ENCODE measurements around the gene NCAPH2. TPM values are rescaled to one million over a fixed set of nuclear protein-coding genes. Genes with fewer than 3 reads are reported as not detected.

The NCAPH2 gene
- total RNA-seq = 10 to 100 TPM; 19.2 to 24.2 (median 21.7) TPM
- polyA plus RNA-seq = 10 to 100 TPM; 21.8 to 26.3 (median 23.7) TPM
- long read RNA-seq, donor 1, transcript NCAPH2-205 (20 exons, 2,037 nt) = major isoform, 22 of 32 reads
- long read RNA-seq, donor 1, partial matches to known transcripts = 5 of 32 reads
- long read RNA-seq, donor 1, other reads (novel, unspliced or antisense) = 1 of 32 reads
- long read RNA-seq, donor 2, transcript NCAPH2-205 (20 exons, 2,037 nt) = major isoform, 26 of 50 reads
- long read RNA-seq, donor 2, transcript NCAPH2-201 (20 exons, 1,996 nt) = minor isoform, 5 of 50 reads
- long read RNA-seq, donor 2, partial matches to known transcripts = 11 of 50 reads
- long read RNA-seq, donor 2, other reads (novel, unspliced or antisense) = 7 of 50 reads

DNA sequence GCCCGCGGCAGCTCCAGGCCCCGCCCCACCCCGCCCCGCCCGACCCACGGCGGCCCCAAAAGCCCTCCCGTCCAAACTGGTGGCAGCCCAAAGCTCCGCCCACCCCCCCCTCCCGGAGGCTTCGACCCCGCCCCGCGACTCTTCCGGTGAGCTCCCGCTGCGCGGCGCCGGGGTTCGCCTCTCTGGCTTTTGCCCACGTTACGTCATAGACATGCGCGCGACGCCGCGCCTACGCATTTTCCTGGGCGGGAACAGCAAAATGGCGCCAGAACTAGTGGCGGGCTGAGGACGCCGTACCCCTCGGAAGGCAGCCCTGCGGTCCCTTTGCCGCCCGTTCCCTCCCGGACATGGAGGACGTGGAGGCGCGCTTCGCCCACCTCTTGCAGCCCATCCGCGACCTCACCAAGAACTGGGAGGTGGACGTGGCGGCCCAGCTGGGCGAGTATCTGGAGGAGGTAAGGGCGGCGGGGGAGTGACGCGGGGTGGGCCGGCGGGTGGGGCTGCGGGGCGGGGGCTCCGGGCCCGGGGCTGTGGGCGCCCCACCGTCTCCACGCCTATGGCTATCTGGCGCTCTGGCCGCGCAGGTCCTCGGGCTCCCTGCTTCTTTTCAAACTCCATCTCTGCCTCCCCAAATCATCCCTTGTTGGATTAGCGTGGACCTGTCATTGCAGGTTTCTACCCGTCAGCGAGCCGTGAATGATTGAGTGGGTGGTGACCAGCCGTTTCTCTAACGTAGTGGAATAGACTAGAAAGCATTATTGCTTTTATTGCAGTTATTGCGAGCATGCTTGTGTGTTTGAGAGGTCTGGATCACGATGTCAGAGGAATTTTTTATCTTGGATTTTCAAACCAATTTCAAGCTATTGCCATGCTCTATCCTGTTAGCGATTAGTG, at the start of gene NCAPH2:
TSS of gene NCAPH2 (plus strand) at position 234 of the 894 bp plus-strand sequence. CDS start at position 348, 114 bp downstream.
- ATAC-seq (peak; percentile 81 to 90 (median 82)), DNase-seq (peak; percentile 94 to 98)
- peak within 1 kb of the TSS; percentile 85 for H3K27ac ChIP-seq
- WGBS, 3 donors = 0 to 2% (median 0%) methylated on average over 53 to 76 of the region's 76 CpGs
- no peak for TF ChIP-seq CTCF (IDR thresholded peaks at IDR 0.05)
- peaks cover 17% of the 10 kb centered on the region for H3K4me1 ChIP-seq
- intact Hi-C loops (cut with DNase I) = loop anchor here (5.0 to 10.0 kb wide), 2 partner anchors 69 to 253 kb away; partner anchors contain the start of genes CPT1B (in 2 of the 2) and HDAC10 (in 1 of the 2)
- peak within 1 kb of the TSS; percentile 89 for H3K4me3 ChIP-seq
- no peaks in the 10 kb centered on the region for H3K9me3 ChIP-seq
- H3K36me3 ChIP-seq (ENCODE audit: insufficient read depth in 1 of 2, low read depth in 1 of 2) = peaks cover 0 to 37% of the 10 kb centered on the region in 2 donors
- H3K27me3 ChIP-seq (ENCODE audit: insufficient read depth in 3 of 3, low read length in 2 of 3) = no peaks in the 10 kb centered on the region

GRCh38 chr22:50459016-50459415, 49.0 kb upstream of the NCAPH2 start:
- TF ChIP-seq CTCF (IDR thresholded peaks at IDR 0.05) = no peak
- Histone ChIP-seq H3K27ac (no peak overlapping the region), H3K4me1 (no peaks in the 10 kb centered on the region), H3K9me3 (no peaks in the 10 kb centered on the region), H3K27me3 (ENCODE audit: insufficient read depth in 3 of 3, low read length in 2 of 3) (no peaks in the 10 kb centered on the region), H3K36me3 (ENCODE audit: insufficient read depth in 1 of 2, low read depth in 1 of 2) (peaks cover 8 to 99% of the 10 kb centered on the region in 2 donors), H3K4me3 (no peak overlapping the region)
- no peak for ATAC-seq
- WGBS, 3 donors = 89 to 91% (median 89%) methylated on average over 22 of the region's 22 CpGs
- intact Hi-C loops (cut with DNase I) = no loop called here
- DNase-seq = no peak

DNA sequence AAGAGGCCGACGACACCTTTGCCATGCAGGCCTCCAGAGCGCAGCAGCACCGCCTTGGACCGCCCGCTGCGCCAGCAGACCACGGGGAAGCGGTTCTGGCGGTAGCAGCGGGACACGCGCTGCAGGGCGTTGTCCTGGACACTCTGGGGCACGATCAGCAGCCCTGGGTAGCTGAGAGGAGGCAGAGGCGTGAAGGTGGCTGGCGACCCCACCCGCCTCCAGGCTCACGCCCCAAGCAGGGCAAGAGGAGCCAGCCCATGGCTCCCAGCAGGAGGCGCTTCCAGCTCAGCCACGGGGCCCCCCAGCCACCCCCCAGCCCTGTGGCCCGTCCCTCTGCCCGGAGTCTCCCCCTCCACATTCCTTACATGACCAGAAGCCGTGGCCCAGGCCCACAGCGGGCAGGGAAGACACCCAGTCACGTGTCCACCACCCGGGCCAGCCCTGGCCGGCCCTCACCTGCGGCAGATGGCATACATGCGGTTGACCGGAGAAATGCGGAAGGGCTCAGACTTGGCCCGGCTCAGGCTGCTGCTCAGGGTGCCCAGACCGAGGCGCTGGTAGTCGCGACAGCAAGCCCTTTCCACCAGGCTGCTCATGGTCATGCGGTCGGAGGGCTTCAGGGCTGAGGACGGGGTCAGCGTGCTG, 48.4 kb upstream of the NCAPH2 start:
- Histone ChIP-seq H3K27me3 (ENCODE audit: insufficient read depth in 3 of 3, low read length in 2 of 3) (no peaks in the 10 kb centered on the region), H3K36me3 (ENCODE audit: insufficient read depth in 1 of 2, low read depth in 1 of 2) (peaks cover 8 to 99% of the 10 kb centered on the region in 2 donors), H3K4me3 (no peak overlapping the region), H3K4me1 (no peaks in the 10 kb centered on the region), H3K27ac (no peak overlapping the region), H3K9me3 (no peaks in the 10 kb centered on the region)
- no peak for TF ChIP-seq CTCF (IDR thresholded peaks at IDR 0.05)
- no peak for ATAC-seq
- intact Hi-C loops (cut with DNase I) = no loop called here
- 92 to 95% (median 94%) methylated on average over 37 to 41 of the region's 41 CpGs for WGBS, 3 donors
- DNase-seq = no peak

DNA sequence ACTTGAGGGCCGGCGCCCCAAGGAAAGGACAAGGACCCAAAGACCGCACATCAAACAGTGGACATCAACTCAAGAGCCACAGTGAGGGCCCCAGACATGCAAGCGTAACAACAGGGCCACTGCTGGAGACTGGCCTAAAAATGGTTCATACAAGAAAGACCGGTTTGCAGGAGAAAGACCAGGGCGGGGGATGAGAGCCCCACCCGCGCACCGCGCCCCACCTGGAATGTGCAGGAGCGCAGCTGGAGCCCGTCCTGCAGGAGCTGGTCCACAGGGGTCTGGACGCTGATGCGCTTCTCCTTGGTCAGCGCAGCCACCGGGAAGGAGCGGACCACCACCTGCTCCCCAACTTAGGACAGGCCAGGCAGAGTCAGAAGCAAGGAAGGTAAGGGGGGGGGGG, 47.1 kb upstream of the NCAPH2 start:
- WGBS, 3 donors = 94 to 98% (median 96%) methylated on average over 17 of the region's 17 CpGs
- no peaks in the 10 kb centered on the region for H3K9me3 ChIP-seq
- no peak for TF ChIP-seq CTCF (IDR thresholded peaks at IDR 0.05)

More for the DNA sequence above, 47.1 kb upstream of the NCAPH2 start:
- intact Hi-C loops (cut with DNase I) = no loop called here
- ATAC-seq (no peak), DNase-seq (no peak)
- H3K36me3 ChIP-seq (ENCODE audit: insufficient read depth in 1 of 2, low read depth in 1 of 2) = peaks cover 3 to 99% of the 10 kb centered on the region in 2 donors
- no peak overlapping the region for H3K4me3 ChIP-seq
- H3K4me1 ChIP-seq = no peaks in the 10 kb centered on the region
- H3K27me3 ChIP-seq (ENCODE audit: insufficient read depth in 3 of 3, low read length in 2 of 3) = no peaks in the 10 kb centered on the region
- H3K27ac ChIP-seq = no peak overlapping the region

Data from psoas muscle (tissue), 8 donors.